Adrenal gland (tissue), 12 donors: ENCODE measurements around the gene GFM2. TPM values are rescaled to one million over a fixed set of nuclear protein-coding genes. Genes with fewer than 3 reads are reported as not detected.
"Not testable (repeated sequence)": the region's sequence is repeated elsewhere in the genome, so short reads cannot be mapped to it uniquely, and the experiment has no call there.

Experiments
- DNase-seq, 7 donors: peaks; one replicate each; pipeline ENCODE4 v3.0.0-alpha.2; 2019 to 2020
- H3K27ac ChIP-seq, 5 donors: fragments of 200-600 bp; sonication (generic) in 4 of 5; 1 replicate in 3 of 5; 2 replicates in 2 of 5; pipeline versions ENCODE4 v1.5.1 to v1.8.0; 2016 to 2020; ENCODE audit warnings: mild to moderate bottlenecking in 1 of 5
- H3K27me3 ChIP-seq: fragments of 200-600 bp; 2 replicates; pipeline ENCODE4 v1.8.0; 2021
- H3K36me3 ChIP-seq, 2 donors: fragments of 200-600 bp; replicated peaks in 1 of 2; 1 replicate in 1 of 2; 2 replicates in 1 of 2; pipeline versions ENCODE4 v1.5.1 to v1.8.0; 2018 to 2022
- H3K4me1 ChIP-seq, 2 donors: fragments of 200-600 bp; replicated peaks in 1 of 2; 1 replicate in 1 of 2; 2 replicates in 1 of 2; pipeline versions ENCODE4 v1.5.1 to v1.8.0; 2018 to 2021
- H3K4me3 ChIP-seq, 4 donors: fragments of 200-600 bp; sonication (generic) in 3 of 4; one replicate each; pipeline ENCODE4 v1.5.1; 2016 to 2018
- H3K9me3 ChIP-seq, 3 donors: fragments of 200-600 bp; sonication (generic) in 1 of 3; replicated peaks in 1 of 3; 1 replicate in 2 of 3; 2 replicates in 1 of 3; pipeline versions ENCODE4 v1.5.1 to v1.8.0; 2016 to 2021
- CTCF ChIP-seq, 6 experiments: fragments of 450-650 bp in 4 of 6; fragments of 200-600 bp in 2 of 6; sonication (generic) in 1 of 6; IDR thresholded peaks; 1 replicate in 5 of 6; 2 replicates in 1 of 6; pipeline versions ENCODE4 v1.5.1 to v1.8.0; 2016 to 2021; ENCODE audit warnings: antibody characterized with exemption in 6 of 6, mild to moderate bottlenecking in 2 of 6, moderate library complexity in 1 of 6
- POLR2A ChIP-seq, 2 donors: fragments of 450-650 bp; IDR thresholded peaks; one replicate each; pipeline ENCODE4 v1.6.1; 2017; ENCODE audit warnings: antibody characterized with exemption in 2 of 2, mild to moderate bottlenecking in 2 of 2, moderate library complexity in 1 of 2
- WGBS, 4 donors: extraction: QIAGEN DNeasy Blood & Tissue Kit in 2 of 4; methylation state at CpG; one replicate each; pipeline versions ENCODE4 v1.1.5 to v1.1.7; 2013 to 2017; 5-methylcytosine and 5-hydroxymethylcytosine counted together
- intact Hi-C, 2 donors: fragments of 100-400 bp; cut with DNase I; formaldehyde crosslinking; loops; one replicate each; pipeline versions ENCODE4 v1.14.1 to v1.15.0; 2022 to 2023
- polyA plus RNA-seq, 3 donors: library from polyadenylated mRNA; stranded (reverse); fragments of 200-250 nt in 2 of 3; fragments of 350-450 nt in 1 of 3; fragmentation: Illumina TruSeq in 1 of 3; extraction: RNeasy Lipid Tissue Mini Kit (QIAGEN cat#74804) in 1 of 3; gene quantifications; one replicate each; pipeline ENCODE4 v1.2.3, GENCODE V29; 2013 to 2014
- total RNA-seq, 9 donors: library from RNA; depleted of rRNA in 4 of 9; stranded (reverse); fragments of >200 nt in 4 of 9; fragments of 120-200 nt in 1 of 9; fragmentation: NEBNext Ultra II Directional in 1 of 9; extraction: Animal tissue kit (Norgen Biotek cat#: 25700) in 1 of 9; gene quantifications; one replicate each; pipeline versions ENCODE4 v1.1.0 to v1.2.4, GENCODE V29; 2013 to 2023
- donor health status: healthy with polysubstance abuse.
- donor health status: Bipolar disorder and iron deficiency.
- donor health status: DM: yes; HTN: yes; CAD: no.
- donor health status: DM: no; HTN: no; CAD: no.
- donor health status: DM: no; HTN: no; CAD: no.
- donor health status: DM: yes; HTN: yes; CAD: no.

The GFM2 gene
- total and polyA plus RNA-seq, 12 donors: 23.5 to 80.7 (median 34.2) TPM

- H3K4me3 ChIP-seq: peak overlapping the region in 1 of 4 donors; percentile 61
- DNase-seq: no peak
- TF ChIP-seq POLR2A (IDR thresholded peaks at IDR 0.05) (no peak), CTCF (IDR thresholded peaks at IDR 0.05) (no peak)
- no peaks in the 10 kb centered on the region for H3K9me3 ChIP-seq
- intact Hi-C loops: loop anchor here (10.0 kb wide), 2 partner anchors 91 to 149 kb away; no protein-coding TSS in a partner anchor
- peaks cover 0 to 21% of the 10 kb centered on the region in 2 donors for H3K36me3 ChIP-seq
- no peak overlapping the region for H3K27ac ChIP-seq
- H3K27me3 ChIP-seq: no peaks in the 10 kb centered on the region
- H3K4me1 ChIP-seq: peaks cover 9 to 23% of the 10 kb centered on the region in 2 donors
- WGBS, 4 donors: 62 to 78% (median 64%) methylated on average over 27 of the region's 27 CpGs
These were observed 988 bp downstream of the GFM2 start for GRCh38 chr5:74765929-74766328.

DNA sequence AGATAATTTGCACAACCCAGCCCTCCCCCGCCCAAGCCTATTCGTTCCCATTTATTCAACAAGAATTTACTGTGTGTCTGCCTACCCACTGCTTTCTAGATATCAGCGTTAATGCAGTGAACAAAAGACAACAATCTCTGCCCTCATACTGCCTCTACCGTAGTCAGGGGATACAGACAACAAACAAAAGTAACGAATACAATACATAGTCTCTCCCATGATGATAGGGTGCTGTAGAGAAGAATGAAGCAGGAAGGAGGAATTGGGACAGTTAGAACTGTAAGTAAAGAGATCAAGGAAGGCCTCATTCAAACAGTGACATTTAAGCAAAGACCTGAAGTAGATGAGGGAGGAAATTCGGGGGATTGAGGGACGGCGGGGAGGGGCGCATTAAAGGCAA is 1.7 kb downstream of the GFM2 start:
- Histone ChIP-seq H3K4me1 (peaks cover 9 to 23% of the 10 kb centered on the region in 2 donors), H3K9me3 (no peaks in the 10 kb centered on the region), H3K4me3 (no peak overlapping the region), H3K36me3 (peaks cover 0 to 13% of the 10 kb centered on the region in 2 donors), H3K27me3 (no peaks in the 10 kb centered on the region), H3K27ac (no peak overlapping the region)
- TF ChIP-seq POLR2A (IDR thresholded peaks at IDR 0.05) (no peak), CTCF (IDR thresholded peaks at IDR 0.05) (no peak)
- 78 to 88% (median 85%) methylated on average over 9 of the region's 9 CpGs for WGBS, 4 donors
- intact Hi-C loops: loop anchor here (10.0 kb wide), 2 partner anchors 90 to 150 kb away; no protein-coding TSS in a partner anchor
- no peak for DNase-seq

DNA sequence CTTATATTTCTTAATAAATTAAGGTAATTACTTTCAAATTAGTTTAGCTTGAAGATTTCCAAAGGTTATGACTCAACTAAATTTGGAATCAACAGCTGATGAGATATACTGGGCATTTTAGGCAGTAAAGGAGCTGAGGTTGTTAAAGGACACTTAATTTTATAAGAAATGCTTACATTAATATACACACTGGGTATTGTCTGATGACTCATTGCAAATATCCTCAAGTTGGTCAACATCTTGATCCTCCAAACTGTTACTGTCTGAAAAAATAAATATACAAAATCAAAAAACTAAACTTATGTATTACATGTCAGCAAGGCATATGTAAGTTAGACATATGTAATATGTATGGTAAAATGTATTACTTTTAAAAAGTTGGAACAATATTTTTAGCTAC is 3.4 kb downstream of the GFM2 start:
- TF ChIP-seq POLR2A (IDR thresholded peaks at IDR 0.05): no peak
- Histone ChIP-seq H3K27ac (no peak overlapping the region), H3K36me3 (peaks cover 0 to 3% of the 10 kb centered on the region in 2 donors), H3K4me3 (no peak overlapping the region), H3K4me1 (peaks cover 9 to 22% of the 10 kb centered on the region in 2 donors), H3K27me3 (no peaks in the 10 kb centered on the region), H3K9me3 (no peaks in the 10 kb centered on the region)
- no peak for DNase-seq
- intact Hi-C loops: loop anchor here (10.0 kb wide), 2 partner anchors 89 to 151 kb away; no protein-coding TSS in a partner anchor

GRCh38 chr5:74762599-74762998 is 4.3 kb downstream of the GFM2 start:
- 88 to 98% (median 97%) methylated on average over 2 of the region's 2 CpGs for WGBS, 4 donors
- Histone ChIP-seq H3K9me3 (no peaks in the 10 kb centered on the region), H3K4me1 (peaks cover 9 to 13% of the 10 kb centered on the region in 2 donors), H3K27me3 (no peaks in the 10 kb centered on the region), H3K4me3 (no peak overlapping the region), H3K36me3 (peaks cover 0 to 11% of the 10 kb centered on the region in 2 donors), H3K27ac (no peak overlapping the region)
- intact Hi-C loops: loop anchor here (10.0 kb wide), 2 partner anchors 88 to 152 kb away; no protein-coding TSS in a partner anchor
- TF ChIP-seq POLR2A (IDR thresholded peaks at IDR 0.05) (no peak), CTCF (IDR thresholded peaks at IDR 0.05) (no peak)
- DNase-seq: no peak

- Histone ChIP-seq H3K36me3 (peaks cover 0 to 23% of the 10 kb centered on the region in 2 donors), H3K27ac (no peak overlapping the region), H3K4me1 (peaks cover 7 to 10% of the 10 kb centered on the region in 2 donors), H3K27me3 (no peaks in the 10 kb centered on the region), H3K9me3 (no peaks in the 10 kb centered on the region), H3K4me3 (no peak overlapping the region)
- no peak for DNase-seq
- TF ChIP-seq CTCF (IDR thresholded peaks at IDR 0.05) (no peak), POLR2A (IDR thresholded peaks at IDR 0.05) (no peak)
- intact Hi-C loops: loop anchor here (10.0 kb wide), 2 partner anchors 86 to 154 kb away; no protein-coding TSS in a partner anchor
- WGBS, 4 donors: 86 to 96% (median 87%) methylated on average over 1 of the region's 1 CpG
These were observed 5.7 kb downstream of the GFM2 start for GRCh38 chr5:74761241-74761640.

DNA sequence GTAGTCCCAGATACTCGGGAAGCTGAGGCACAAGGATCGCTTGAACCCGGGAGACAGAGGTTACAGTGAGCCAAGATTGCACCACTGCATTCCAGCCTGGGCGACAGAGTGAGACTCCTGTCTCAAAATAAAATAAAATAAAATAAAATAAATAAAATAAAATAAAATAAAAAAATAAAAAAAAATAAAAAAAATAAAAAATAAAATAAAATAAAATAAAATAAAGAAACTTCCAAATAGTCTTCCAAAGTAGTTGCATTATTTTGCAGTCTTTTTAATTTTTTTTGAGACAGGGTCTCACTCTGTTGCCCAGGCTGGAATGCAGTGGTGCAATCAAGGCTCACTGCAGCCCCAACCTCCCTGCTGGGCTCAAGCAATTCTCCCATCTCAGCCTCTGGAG is 18.2 kb downstream of the GFM2 start:
- H3K27ac ChIP-seq, H3K27me3 ChIP-seq, H3K4me1 ChIP-seq, H3K4me3 ChIP-seq, intact Hi-C loops, DNase-seq, H3K9me3 ChIP-seq: not testable (repeated sequence)
- H3K36me3 ChIP-seq: peaks cover 0 to 24% of the 10 kb centered on the region in 2 donors
- 97 to 100% (median 98%) methylated on average over 4 of the region's 4 CpGs for WGBS, 4 donors
